ENCODE results near the gene PMPCA.

DNA sequence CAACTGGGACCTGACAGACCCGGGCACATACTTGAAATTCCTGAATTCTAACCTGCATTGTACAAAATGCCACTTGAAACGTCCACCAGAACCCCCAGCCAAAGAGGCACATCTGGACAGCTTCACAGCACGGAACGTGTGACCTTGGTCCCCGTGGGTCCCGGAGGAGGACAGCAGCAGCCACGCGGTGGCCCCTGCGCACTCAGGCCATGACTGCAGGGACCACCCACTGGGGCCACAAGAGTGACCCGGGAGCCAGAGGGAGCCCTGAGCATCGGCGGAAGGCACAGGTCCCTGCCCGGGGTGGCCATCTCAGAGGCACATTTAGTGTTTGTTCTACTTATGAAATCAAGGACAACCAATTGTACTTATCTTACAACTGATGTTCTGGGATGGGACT lies 8.4 kb upstream of the PMPCA start:
- no peak for TF ChIP-seq EZH2phosphoT487 (IDR thresholded peaks at IDR 0.05; ENCODE audit: low read depth)
- TF ChIP-seq, protein P1, sequence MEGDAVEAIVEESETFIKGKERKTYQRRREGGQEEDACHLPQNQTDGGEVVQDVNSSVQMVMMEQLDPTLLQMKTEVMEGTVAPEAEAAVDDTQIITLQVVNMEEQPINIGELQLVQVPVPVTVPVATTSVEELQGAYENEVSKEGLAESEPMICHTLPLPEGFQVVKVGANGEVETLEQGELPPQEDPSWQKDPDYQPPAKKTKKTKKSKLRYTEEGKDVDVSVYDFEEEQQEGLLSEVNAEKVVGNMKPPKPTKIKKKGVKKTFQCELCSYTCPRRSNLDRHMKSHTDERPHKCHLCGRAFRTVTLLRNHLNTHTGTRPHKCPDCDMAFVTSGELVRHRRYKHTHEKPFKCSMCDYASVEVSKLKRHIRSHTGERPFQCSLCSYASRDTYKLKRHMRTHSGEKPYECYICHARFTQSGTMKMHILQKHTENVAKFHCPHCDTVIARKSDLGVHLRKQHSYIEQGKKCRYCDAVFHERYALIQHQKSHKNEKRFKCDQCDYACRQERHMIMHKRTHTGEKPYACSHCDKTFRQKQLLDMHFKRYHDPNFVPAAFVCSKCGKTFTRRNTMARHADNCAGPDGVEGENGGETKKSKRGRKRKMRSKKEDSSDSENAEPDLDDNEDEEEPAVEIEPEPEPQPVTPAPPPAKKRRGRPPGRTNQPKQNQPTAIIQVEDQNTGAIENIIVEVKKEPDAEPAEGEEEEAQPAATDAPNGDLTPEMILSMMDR (IDR thresholded peaks at IDR 0.05; ENCODE audit: low read depth, low read length) = no peak

All from OCI-LY3 (cell line).